Right ventricle myocardium superior (tissue), 1 donor: Measurements from ENCODE around the gene HPS1. TPM values are rescaled to one million over a fixed set of nuclear protein-coding genes. Genes with fewer than 3 reads are reported as not detected.

ENCODE experiments used
- ATAC-seq: fragments of 200-7000 bp; cut with Tn5 transposase; one replicate; pipeline ENCODE4 v1.9.1; 2020; ENCODE audit warnings: mild to moderate bottlenecking; ENCODE audit not compliant: poor library complexity
- DNase-seq: peaks from one replicate; pipeline ENCODE4 v3.0.0-alpha.2; 2020
- intact Hi-C: fragments of 100-400 bp; cut with DNase I; formaldehyde crosslinking; loops from one replicate; pipeline ENCODE4 v1.11.2; 2022
- total RNA-seq: library from RNA; stranded (reverse); fragmentation: NEBNext Ultra II Directional; extraction: Animal tissue kit (Norgen Biotek cat#: 25700); gene quantifications from one replicate; pipeline ENCODE4 v1.2.1, GENCODE V29; 2021
- donor health status: DM: no; HTN: yes; CAD: no; lungs with severe emphysema.

The HPS1 gene
- total RNA-seq, 1 donor from 2014 or later: 25.6 TPM

- intact Hi-C loops: loop anchor here (5.0 to 10.0 kb wide), 2 partner anchors 197 to 780 kb away; no protein-coding TSS in a partner anchor
- DNase-seq: peak; percentile 74
- peak; percentile 97 for ATAC-seq
Observed at GRCh38 chr10:98467506-98468318, 21.0 kb upstream of the HPS1 start.

GRCh38 chr10:98466861-98467505 lies 20.2 kb upstream of the HPS1 start:
- no peak for DNase-seq
- intact Hi-C loops: loop anchor here (5.0 to 10.0 kb wide), 2 partner anchors 198 to 780 kb away; no protein-coding TSS in a partner anchor
- no peak for ATAC-seq

GRCh38 chr10:98465866-98466265 lies 19.1 kb upstream of the HPS1 start:
- intact Hi-C loops: loop anchor here (5.0 to 10.0 kb wide), 2 partner anchors 199 to 781 kb away; no protein-coding TSS in a partner anchor
- ATAC-seq (peak; percentile 14), DNase-seq (no peak)

- intact Hi-C loops: loop anchor here (10.0 kb wide), 1 partner anchor 201 kb away; no protein-coding TSS in a partner anchor
- DNase-seq (no peak), ATAC-seq (no peak)
Observed at GRCh38 chr10:98463976-98464754, 17.4 kb upstream of the HPS1 start.

GRCh38 chr10:98463016-98463415 lies 16.3 kb upstream of the HPS1 start:
- intact Hi-C loops: loop anchor here (10.0 kb wide), 1 partner anchor 202 kb away; no protein-coding TSS in a partner anchor
- ATAC-seq: no peak
- no peak for DNase-seq

- DNase-seq (no peak), ATAC-seq (no peak)
- intact Hi-C loops: loop anchor here (10.0 kb wide), 1 partner anchor 203 kb away; no protein-coding TSS in a partner anchor
Observed at GRCh38 chr10:98461500-98461842, 14.7 kb upstream of the HPS1 start.

- intact Hi-C loops: loop anchor here (10.0 kb wide), 1 partner anchor 204 kb away; no protein-coding TSS in a partner anchor
- DNase-seq: no peak
- peak; percentile 89 for ATAC-seq
Observed at GRCh38 chr10:98460837-98461499, 14.2 kb upstream of the HPS1 start.

GRCh38 chr10:98458809-98459784 lies 12.4 kb upstream of the HPS1 start:
- intact Hi-C loops: no loop called here
- ATAC-seq (no peak), DNase-seq (no peak)

- ATAC-seq (no peak), DNase-seq (no peak)
- intact Hi-C loops: no loop called here
Observed at GRCh38 chr10:98457721-98458120, 11.0 kb upstream of the HPS1 start.

- intact Hi-C loops: no loop called here
- DNase-seq (no peak), ATAC-seq (no peak)
Observed at GRCh38 chr10:98456686-98457482, 10.1 kb upstream of the HPS1 start.

- intact Hi-C loops: no loop called here
- ATAC-seq (no peak), DNase-seq (no peak)
Observed at GRCh38 chr10:98456043-98456570, 9.4 kb upstream of the HPS1 start.

GRCh38 chr10:98453729-98454128 lies 7.0 kb upstream of the HPS1 start:
- DNase-seq (no peak), ATAC-seq (no peak)
- intact Hi-C loops: no loop called here

- ATAC-seq: no peak
- DNase-seq: no peak
- intact Hi-C loops: no loop called here
Observed at GRCh38 chr10:98450618-98451017, 3.9 kb upstream of the HPS1 start.

GRCh38 chr10:98449287-98449686 lies 2.6 kb upstream of the HPS1 start:
- ATAC-seq (no peak), DNase-seq (no peak)
- intact Hi-C loops: no loop called here

GRCh38 chr10:98446151-98446660 lies 529 bp downstream of the HPS1 start:
- DNase-seq (no peak), ATAC-seq (peak; percentile 54)
- intact Hi-C loops: no loop called here

GRCh38 chr10:98445200-98445812 lies 1.4 kb downstream of the HPS1 start:
- no peak for DNase-seq
- ATAC-seq: no peak

More at GRCh38 chr10:98445200-98445812, 1.4 kb downstream of the HPS1 start:
- intact Hi-C loops: no loop called here
